GM12873 (cell line): ENCODE measurements around the gene CLDN16.

Experiments
- TF ChIP-seq, protein P1 (sequence below): IDR thresholded peaks from 2 replicates; pipeline ENCODE4 v1.5.1; 2012; ENCODE audit warnings: low read depth, mild to moderate bottlenecking, moderate library complexity, low read length, control low read depth; ENCODE audit not compliant: insufficient read depth; ENCODE audit errors: missing control alignments

The CLDN16 gene

DNA sequence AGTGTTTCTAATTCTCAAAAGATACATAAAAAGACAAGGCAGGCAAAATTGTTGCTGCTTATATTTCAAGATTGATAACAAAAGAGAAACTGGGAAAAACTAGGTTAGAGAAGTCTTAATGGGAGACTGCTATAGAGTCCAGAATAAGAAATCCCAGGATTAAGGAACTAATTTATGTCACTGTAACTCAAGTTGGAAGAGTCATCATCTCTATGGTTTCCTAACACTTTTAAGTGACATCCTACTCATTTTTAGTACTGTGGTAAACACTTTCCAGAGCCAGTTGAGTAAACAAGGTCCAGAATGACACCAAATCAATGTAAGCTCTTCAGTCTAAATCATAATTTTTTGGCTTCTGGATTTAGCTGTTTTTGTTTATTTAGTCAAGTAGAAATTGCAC, 8.0 kb downstream of the CLDN16 start:
- TF ChIP-seq, protein P1, sequence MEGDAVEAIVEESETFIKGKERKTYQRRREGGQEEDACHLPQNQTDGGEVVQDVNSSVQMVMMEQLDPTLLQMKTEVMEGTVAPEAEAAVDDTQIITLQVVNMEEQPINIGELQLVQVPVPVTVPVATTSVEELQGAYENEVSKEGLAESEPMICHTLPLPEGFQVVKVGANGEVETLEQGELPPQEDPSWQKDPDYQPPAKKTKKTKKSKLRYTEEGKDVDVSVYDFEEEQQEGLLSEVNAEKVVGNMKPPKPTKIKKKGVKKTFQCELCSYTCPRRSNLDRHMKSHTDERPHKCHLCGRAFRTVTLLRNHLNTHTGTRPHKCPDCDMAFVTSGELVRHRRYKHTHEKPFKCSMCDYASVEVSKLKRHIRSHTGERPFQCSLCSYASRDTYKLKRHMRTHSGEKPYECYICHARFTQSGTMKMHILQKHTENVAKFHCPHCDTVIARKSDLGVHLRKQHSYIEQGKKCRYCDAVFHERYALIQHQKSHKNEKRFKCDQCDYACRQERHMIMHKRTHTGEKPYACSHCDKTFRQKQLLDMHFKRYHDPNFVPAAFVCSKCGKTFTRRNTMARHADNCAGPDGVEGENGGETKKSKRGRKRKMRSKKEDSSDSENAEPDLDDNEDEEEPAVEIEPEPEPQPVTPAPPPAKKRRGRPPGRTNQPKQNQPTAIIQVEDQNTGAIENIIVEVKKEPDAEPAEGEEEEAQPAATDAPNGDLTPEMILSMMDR, result no peak

DNA sequence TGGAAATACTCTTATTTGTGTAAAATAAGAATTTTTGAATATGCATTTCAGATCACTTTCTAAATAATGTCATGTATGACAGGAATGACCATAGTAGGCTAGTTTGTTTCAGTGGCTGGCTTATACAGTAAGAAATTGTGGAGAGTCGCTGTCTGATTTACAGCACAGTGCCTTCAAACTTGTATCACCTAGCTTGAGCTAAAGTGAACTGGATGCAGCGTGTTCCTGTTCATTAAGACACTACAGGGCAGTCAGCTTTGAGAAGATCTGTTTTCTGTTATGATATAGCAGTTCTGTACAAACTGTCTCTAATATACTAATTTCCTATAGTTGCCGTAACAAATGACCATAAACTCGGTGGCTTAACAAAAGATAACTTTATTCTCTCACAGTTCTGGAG, 9.9 kb downstream of the CLDN16 start:
- TF ChIP-seq, protein P1, result no peak

DNA sequence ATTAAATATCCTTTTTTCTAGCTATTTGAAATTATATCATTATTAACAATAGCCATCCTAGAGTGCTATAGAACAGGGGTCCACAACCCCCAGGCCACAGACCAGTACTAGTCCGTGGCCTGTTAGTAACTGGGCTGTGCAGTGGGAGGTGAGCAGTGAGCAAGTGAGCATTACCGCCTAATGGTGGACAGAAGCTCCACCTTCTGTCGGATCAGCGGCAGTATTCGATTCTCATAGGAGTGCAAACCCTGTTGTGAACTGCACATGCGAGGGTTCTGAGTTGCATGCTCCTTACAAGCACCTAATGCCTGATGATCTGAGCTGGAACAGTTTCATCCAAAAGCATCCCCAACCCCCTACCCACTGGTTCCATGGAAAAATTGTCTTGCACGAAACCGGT, 11.7 kb downstream of the CLDN16 start:
- TF ChIP-seq, protein P1, result no peak

DNA sequence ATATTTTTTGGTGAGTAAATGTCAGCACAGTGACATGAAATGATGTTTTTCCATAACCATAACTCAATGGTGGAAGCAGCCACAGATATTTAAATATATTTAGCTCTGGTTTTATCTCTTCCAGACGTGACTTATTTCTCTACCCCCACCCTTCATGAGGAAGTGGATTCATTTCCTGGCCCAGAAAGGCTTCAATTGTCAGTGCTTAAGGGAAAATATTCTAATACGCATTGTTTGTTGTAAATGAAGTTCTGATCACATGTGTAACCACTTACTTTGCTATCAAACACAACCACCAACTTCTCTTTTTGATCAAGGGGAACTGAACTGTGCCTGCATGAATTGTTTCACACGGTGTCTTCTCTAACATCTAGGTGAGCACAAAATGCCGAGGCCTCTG, 14.0 kb downstream of the CLDN16 start:
- TF ChIP-seq, protein P1, result no peak

DNA sequence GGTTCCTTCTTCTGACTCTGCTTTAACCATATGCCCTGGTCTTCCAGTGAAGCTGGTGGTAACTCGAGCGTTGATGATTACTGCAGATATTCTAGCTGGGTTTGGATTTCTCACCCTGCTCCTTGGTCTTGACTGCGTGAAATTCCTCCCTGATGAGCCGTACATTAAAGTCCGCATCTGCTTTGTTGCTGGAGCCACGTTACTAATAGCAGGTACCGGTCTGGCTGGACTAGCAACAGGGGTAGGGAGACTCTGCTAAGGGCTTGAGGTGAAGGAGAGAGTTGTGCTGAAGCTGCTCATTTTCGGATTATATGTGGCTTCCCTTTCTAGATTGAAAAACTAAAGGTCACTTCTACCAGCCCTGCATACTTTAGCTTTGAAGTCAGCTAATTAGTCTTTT, 16.8 kb downstream of the CLDN16 start:
- TF ChIP-seq, protein P1, result no peak

DNA sequence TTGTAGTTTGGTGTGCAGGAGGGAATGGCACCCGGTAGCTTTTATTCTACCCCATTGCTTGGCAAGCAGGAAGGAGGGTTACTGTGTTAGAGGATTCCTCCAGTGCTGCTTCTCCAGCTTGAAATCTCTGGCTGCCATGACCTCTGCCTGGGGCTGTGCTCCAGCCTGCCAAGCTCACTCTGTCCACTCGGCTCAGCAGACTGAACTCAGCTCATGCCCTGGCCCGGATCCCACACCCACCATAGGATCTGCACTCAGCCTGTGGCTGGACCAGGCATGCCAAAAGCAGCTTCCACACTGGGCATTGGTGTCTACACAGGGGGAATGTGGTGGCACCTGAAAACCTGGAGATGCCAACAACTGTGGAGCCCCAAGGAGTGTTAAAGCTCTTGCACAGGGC, 26.3 kb downstream of the CLDN16 start:
- TF ChIP-seq, protein P1, result no peak

DNA sequence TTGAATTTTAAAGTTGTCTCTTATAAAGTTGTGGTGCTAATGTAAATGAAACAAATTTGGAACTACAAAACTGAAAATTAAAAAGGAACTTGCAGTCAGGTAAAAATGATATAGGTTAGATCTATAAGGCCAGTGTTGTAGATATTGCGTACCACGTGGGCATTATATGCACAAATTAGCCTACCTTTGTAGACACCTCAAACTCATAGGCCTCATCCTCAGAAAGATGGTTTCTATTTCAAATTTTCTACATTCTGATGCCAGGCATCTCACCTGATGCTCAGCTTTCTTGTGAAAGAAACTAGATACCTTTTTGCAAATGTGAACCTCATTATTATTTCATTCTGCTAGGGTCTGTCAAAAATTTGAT, 36.1 kb downstream of the CLDN16 start:
- TF ChIP-seq, protein P1, result no peak
